Neural cell (in vitro differentiated cells): ENCODE measurements around the gene ATG2A. TPM values are rescaled to one million over a fixed set of nuclear protein-coding genes. Genes with fewer than 3 reads are reported as not detected.

ENCODE experiments used
- H2AFZ ChIP-seq: fragments of 200-600, 300-800 bp; sonication (generic), shearing (Covaris generic); 2 replicates; pipeline ENCODE4 v1.6.0; 2014; ENCODE audit warnings: low read depth, mild to moderate bottlenecking, antibody characterized with exemption, low read length, moderate library complexity
- H3F3A ChIP-seq: fragments of 200-600 bp; shearing (Covaris generic); 2 replicates; pipeline ENCODE4 v1.6.1; 2016; ENCODE audit warnings: mild to moderate bottlenecking, moderate library complexity, mixed read lengths, antibody characterized with exemption, low read length; ENCODE audit not compliant: insufficient read depth, poor library complexity, severe bottlenecking
- H3K27ac ChIP-seq: fragments of 200-600, 300-800 bp; sonication (generic), shearing (Covaris generic); 2 replicates; pipeline ENCODE4 v1.5.1; 2014; ENCODE audit warnings: mild to moderate bottlenecking, low read length, moderate library complexity
- H3K27me3 ChIP-seq: fragments of 300-800, 200-600 bp; sonication (generic), shearing (Covaris generic); 2 replicates; pipeline ENCODE4 v1.6.0; 2014; ENCODE audit warnings: mild to moderate bottlenecking, low read depth, low read length, moderate library complexity; ENCODE audit not compliant: insufficient read depth
- H3K36me3 ChIP-seq: fragments of 300-800, 200-600 bp; sonication (generic), shearing (Covaris generic); 2 replicates; pipeline ENCODE4 v1.5.1; 2014; ENCODE audit warnings: mild to moderate bottlenecking, antibody characterized with exemption, low read length, moderate library complexity; ENCODE audit not compliant: insufficient read depth
- H3K4me2 ChIP-seq: fragments of 300-800, 200-600 bp; sonication (generic), shearing (Covaris generic); 2 replicates; pipeline ENCODE4 v1.6.0; 2014; ENCODE audit warnings: mild to moderate bottlenecking, low read length
- H3K4me3 ChIP-seq: fragments of 300-800, 200-600 bp; sonication (generic), shearing (Covaris generic); 2 replicates; pipeline ENCODE4 v1.5.1; 2014; ENCODE audit warnings: mild to moderate bottlenecking, low read length, moderate library complexity
- H3K79me2 ChIP-seq: fragments of 200-600 bp; shearing (Covaris generic); replicated peaks from 2 replicates; pipeline ENCODE4 v1.6.0; 2014; ENCODE audit warnings: mild to moderate bottlenecking, low read length, moderate library complexity; ENCODE audit not compliant: insufficient read depth
- H3K9ac ChIP-seq: fragments of 300-800, 200-600 bp; sonication (generic), shearing (Covaris generic); 2 replicates; pipeline ENCODE4 v1.6.1; 2016; ENCODE audit warnings: mild to moderate bottlenecking, low read length, mixed read lengths
- H3K9me2 ChIP-seq: fragments of 200-600 bp; shearing (Covaris generic); 2 replicates; pipeline ENCODE4 v1.6.1; 2016; ENCODE audit warnings: mild to moderate bottlenecking, low read length, mixed read lengths; ENCODE audit not compliant: insufficient read depth
- H3K9me3 ChIP-seq: fragments of 200-600, 300-800 bp; sonication (generic), shearing (Covaris generic); 2 replicates; pipeline ENCODE4 v1.6.1; 2016; ENCODE audit warnings: mild to moderate bottlenecking, mixed run types, low read length, moderate library complexity, mixed read lengths
- H4K20me1 ChIP-seq: fragments of 200-600 bp; shearing (Covaris generic); 2 replicates; pipeline ENCODE4 v1.6.1; 2016; ENCODE audit warnings: mild to moderate bottlenecking, mixed run types; ENCODE audit not compliant: insufficient read depth
- EP300 ChIP-seq: fragments of 450-650 bp; conservative IDR thresholded peaks from 2 replicates; pipeline ENCODE4 v1.6.1; 2014; ENCODE audit warnings: antibody characterized with exemption, mild to moderate bottlenecking, moderate library complexity; ENCODE audit not compliant: poor library complexity, severe bottlenecking
- EZH2 ChIP-seq: fragments of 200-600, 300-800 bp; shearing (Covaris generic), sonication (generic); IDR thresholded peaks from 2 replicates; pipeline ENCODE4 v1.6.1; 2014; ENCODE audit warnings: antibody characterized with exemption, low read length, borderline replicate concordance, mild to moderate bottlenecking; ENCODE audit not compliant: insufficient read depth, poor library complexity, severe bottlenecking
- MXI1 ChIP-seq: fragments of 450-650 bp; conservative IDR thresholded peaks from 2 replicates; pipeline ENCODE4 v1.6.1; 2014; ENCODE audit warnings: antibody characterized with exemption, mild to moderate bottlenecking; ENCODE audit not compliant: poor library complexity, severe bottlenecking
- POLR2AphosphoS5 ChIP-seq: IDR thresholded peaks from 2 replicates; pipeline ENCODE4 v1.6.1; 2012
- RAD21 ChIP-seq: fragments of 450-650 bp; conservative IDR thresholded peaks from 2 replicates; pipeline ENCODE4 v1.6.1; 2014; ENCODE audit warnings: antibody characterized with exemption, mild to moderate bottlenecking, moderate library complexity
- SMC3 ChIP-seq: fragments of 450-650 bp; conservative IDR thresholded peaks from 2 replicates; pipeline ENCODE4 v1.6.1; 2014; ENCODE audit warnings: antibody characterized with exemption, mild to moderate bottlenecking, moderate library complexity; ENCODE audit not compliant: poor library complexity
- TAF1 ChIP-seq: IDR thresholded peaks from 2 replicates; pipeline ENCODE4 v1.6.1; 2012; ENCODE audit warnings: low read depth
- polyA plus RNA-seq: library from polyadenylated mRNA; depleted of rRNA; stranded (reverse); fragments of >200 nt; gene quantifications from 2 replicates; pipeline ENCODE4 v1.2.3, GENCODE V29; 2014
- TF ChIP-seq, protein P1 (sequence below): IDR thresholded peaks from 2 replicates; pipeline ENCODE4 v1.6.1; 2012; ENCODE audit warnings: borderline replicate concordance
- TF ChIP-seq, protein P2 (sequence below): fragments of 450-650 bp; IDR thresholded peaks from 2 replicates; pipeline ENCODE4 v1.5.1; 2014; ENCODE audit warnings: antibody characterized with exemption, mild to moderate bottlenecking, moderate library complexity; ENCODE audit not compliant: poor library complexity, severe bottlenecking

ATG2A gene
- polyA plus RNA-seq, 1 donor from 2014 or later = 7.5 TPM

DNA sequence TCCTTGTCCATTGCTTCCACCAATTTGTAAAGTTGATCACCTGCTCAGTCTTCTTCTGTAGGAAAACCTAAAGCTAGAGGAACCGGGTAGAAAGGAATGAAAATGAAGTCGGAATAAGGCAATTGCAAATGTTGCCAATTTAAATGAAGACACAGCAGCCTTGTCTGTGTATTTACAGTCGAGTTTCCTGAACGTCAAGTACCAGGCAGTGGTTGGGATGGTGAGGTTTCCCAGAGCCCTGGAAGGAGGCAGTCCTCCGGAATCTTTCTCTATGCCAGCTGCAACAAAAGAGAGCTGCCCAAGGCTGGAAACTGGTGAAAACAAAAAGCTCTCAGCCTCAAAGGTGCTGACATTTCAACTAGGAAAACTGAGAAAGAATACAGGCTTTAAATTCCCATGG is 37.2 kb upstream of the ATG2A start:
- Histone ChIP-seq H3K36me3 (no peaks in the 10 kb centered on the region), H3K27ac (no peak overlapping the region), H3K4me2 (no peak overlapping the region), H3K27me3 (no peaks in the 10 kb centered on the region), H3F3A (no peaks in the 10 kb centered on the region), H4K20me1 (no peaks in the 10 kb centered on the region), H3K4me3 (no peak overlapping the region), H3K9me2 (no peaks in the 10 kb centered on the region), H2AFZ (no peak overlapping the region), H3K9ac (no peak overlapping the region), H3K9me3 (no peaks in the 10 kb centered on the region), H3K79me2 (no peaks in the 10 kb centered on the region)
- TF ChIP-seq EZH2 = no peak
- no peak for TF ChIP-seq EP300
- TF ChIP-seq SMC3 = no peak
- TF ChIP-seq POLR2AphosphoS5 = no peak
- TF ChIP-seq, protein P1, sequence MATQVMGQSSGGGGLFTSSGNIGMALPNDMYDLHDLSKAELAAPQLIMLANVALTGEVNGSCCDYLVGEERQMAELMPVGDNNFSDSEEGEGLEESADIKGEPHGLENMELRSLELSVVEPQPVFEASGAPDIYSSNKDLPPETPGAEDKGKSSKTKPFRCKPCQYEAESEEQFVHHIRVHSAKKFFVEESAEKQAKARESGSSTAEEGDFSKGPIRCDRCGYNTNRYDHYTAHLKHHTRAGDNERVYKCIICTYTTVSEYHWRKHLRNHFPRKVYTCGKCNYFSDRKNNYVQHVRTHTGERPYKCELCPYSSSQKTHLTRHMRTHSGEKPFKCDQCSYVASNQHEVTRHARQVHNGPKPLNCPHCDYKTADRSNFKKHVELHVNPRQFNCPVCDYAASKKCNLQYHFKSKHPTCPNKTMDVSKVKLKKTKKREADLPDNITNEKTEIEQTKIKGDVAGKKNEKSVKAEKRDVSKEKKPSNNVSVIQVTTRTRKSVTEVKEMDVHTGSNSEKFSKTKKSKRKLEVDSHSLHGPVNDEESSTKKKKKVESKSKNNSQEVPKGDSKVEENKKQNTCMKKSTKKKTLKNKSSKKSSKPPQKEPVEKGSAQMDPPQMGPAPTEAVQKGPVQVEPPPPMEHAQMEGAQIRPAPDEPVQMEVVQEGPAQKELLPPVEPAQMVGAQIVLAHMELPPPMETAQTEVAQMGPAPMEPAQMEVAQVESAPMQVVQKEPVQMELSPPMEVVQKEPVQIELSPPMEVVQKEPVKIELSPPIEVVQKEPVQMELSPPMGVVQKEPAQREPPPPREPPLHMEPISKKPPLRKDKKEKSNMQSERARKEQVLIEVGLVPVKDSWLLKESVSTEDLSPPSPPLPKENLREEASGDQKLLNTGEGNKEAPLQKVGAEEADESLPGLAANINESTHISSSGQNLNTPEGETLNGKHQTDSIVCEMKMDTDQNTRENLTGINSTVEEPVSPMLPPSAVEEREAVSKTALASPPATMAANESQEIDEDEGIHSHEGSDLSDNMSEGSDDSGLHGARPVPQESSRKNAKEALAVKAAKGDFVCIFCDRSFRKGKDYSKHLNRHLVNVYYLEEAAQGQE = no peak
- TF ChIP-seq TAF1 = no peak
- no peak for TF ChIP-seq MXI1
- no peak for TF ChIP-seq RAD21
- TF ChIP-seq, protein P2, sequence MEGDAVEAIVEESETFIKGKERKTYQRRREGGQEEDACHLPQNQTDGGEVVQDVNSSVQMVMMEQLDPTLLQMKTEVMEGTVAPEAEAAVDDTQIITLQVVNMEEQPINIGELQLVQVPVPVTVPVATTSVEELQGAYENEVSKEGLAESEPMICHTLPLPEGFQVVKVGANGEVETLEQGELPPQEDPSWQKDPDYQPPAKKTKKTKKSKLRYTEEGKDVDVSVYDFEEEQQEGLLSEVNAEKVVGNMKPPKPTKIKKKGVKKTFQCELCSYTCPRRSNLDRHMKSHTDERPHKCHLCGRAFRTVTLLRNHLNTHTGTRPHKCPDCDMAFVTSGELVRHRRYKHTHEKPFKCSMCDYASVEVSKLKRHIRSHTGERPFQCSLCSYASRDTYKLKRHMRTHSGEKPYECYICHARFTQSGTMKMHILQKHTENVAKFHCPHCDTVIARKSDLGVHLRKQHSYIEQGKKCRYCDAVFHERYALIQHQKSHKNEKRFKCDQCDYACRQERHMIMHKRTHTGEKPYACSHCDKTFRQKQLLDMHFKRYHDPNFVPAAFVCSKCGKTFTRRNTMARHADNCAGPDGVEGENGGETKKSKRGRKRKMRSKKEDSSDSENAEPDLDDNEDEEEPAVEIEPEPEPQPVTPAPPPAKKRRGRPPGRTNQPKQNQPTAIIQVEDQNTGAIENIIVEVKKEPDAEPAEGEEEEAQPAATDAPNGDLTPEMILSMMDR = no peak

DNA sequence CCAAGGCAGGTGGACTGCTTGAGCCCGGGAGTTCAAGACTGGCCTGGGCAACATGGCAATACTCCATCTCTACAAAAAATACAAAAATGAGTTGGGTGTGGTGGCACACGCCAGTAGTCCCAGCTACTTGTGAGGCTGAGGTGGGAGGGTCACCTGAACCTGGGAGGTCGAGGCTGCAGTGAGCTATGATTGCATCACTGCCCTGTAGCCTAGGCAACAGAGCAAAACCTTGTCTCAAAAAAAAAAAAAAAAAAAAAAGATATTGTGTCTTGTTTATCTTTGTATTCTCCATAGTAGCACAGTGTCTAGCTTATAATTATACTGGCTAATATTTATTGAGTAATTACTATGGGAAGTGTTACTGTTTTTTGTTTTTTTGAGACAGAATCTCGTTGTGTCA is 34.5 kb upstream of the ATG2A start:
- no peak overlapping the region for H2AFZ ChIP-seq
- H3K4me2 ChIP-seq = no peak overlapping the region
- no peaks in the 10 kb centered on the region for H4K20me1 ChIP-seq
- H3K4me3 ChIP-seq = no peak overlapping the region
- H3K9me3 ChIP-seq = no peaks in the 10 kb centered on the region
- no peaks in the 10 kb centered on the region for H3K79me2 ChIP-seq
- no peaks in the 10 kb centered on the region for H3K36me3 ChIP-seq
- H3K27ac ChIP-seq = no peak overlapping the region
- H3K9ac ChIP-seq = no peak overlapping the region
- no peaks in the 10 kb centered on the region for H3F3A ChIP-seq
- no peaks in the 10 kb centered on the region for H3K27me3 ChIP-seq
- TF ChIP-seq SMC3 = no peak
- no peak for TF ChIP-seq RAD21
- no peak for TF ChIP-seq MXI1
- TF ChIP-seq POLR2AphosphoS5 = no peak
- no peak for TF ChIP-seq TAF1
- TF ChIP-seq, protein P1 = no peak
- no peak for TF ChIP-seq EP300
- TF ChIP-seq EZH2 = no peak
- TF ChIP-seq, protein P2 = no peak
- no peaks in the 10 kb centered on the region for H3K9me2 ChIP-seq
